Measurements from ENCODE around the gene TLE2.
"Not testable (repeated sequence)": the region's sequence is repeated elsewhere in the genome, so short reads cannot be mapped to it uniquely, and the experiment has no call there.

Gene TLE2

GRCh38 chr19:2977001-2977745, 51.9 kb downstream of the TLE2 start, which contains the start of gene TLE6:
TLE6 (plus strand) TSS chr19:2977564; CDS start chr19:2978234, 670 bp downstream.
- Histone ChIP-seq H3K27me3 (ENCODE audit: control insufficient read depth in 2 of 2, insufficient read depth in 2 of 2, low read length in 2 of 2) (no peaks in the 10 kb centered on the region), H3K4me1 (ENCODE audit: control insufficient read depth in 2 of 2, insufficient read depth in 2 of 2, low read length in 2 of 2) (peaks cover 11 to 25% of the 10 kb centered on the region in 2 donors), H3K36me3 (ENCODE audit: control insufficient read depth in 2 of 2, insufficient read depth in 2 of 2, low read length in 2 of 2) (no peaks in the 10 kb centered on the region), H3K27ac (ENCODE audit: low read depth in 2 of 2, low read length in 2 of 2) (peak within 1 kb of the TSS in 1 of 2 donors; percentile 16), H3K9ac (ENCODE audit: low read depth in 1 of 2, low read length in 2 of 2) (peak within 1 kb of the TSS; percentile 49 to 68), H3K9me3 (ENCODE audit: control insufficient read depth in 2 of 2, low read length in 2 of 2) (no peaks in the 10 kb centered on the region), H3K4me3 (ENCODE audit: low read length in 2 of 2) (peak within 1 kb of the TSS; percentile 63 to 85)

- Histone ChIP-seq H3K4me3 (ENCODE audit: low read length in 2 of 2) (peak overlapping the region; percentile 63 to 85), H3K36me3 (ENCODE audit: control insufficient read depth in 2 of 2, insufficient read depth in 2 of 2, low read length in 2 of 2) (no peaks in the 10 kb centered on the region), H3K27me3 (ENCODE audit: control insufficient read depth in 2 of 2, insufficient read depth in 2 of 2, low read length in 2 of 2) (no peaks in the 10 kb centered on the region), H3K4me1 (ENCODE audit: control insufficient read depth in 2 of 2, insufficient read depth in 2 of 2, low read length in 2 of 2) (peaks cover 11 to 27% of the 10 kb centered on the region in 2 donors), H3K9ac (ENCODE audit: low read depth in 1 of 2, low read length in 2 of 2) (peak overlapping the region; percentile 49 to 68), H3K27ac (ENCODE audit: low read depth in 2 of 2, low read length in 2 of 2) (no peak overlapping the region), H3K9me3 (ENCODE audit: control insufficient read depth in 2 of 2, low read length in 2 of 2) (no peaks in the 10 kb centered on the region)
Observed at GRCh38 chr19:2976609-2977000, 52.5 kb downstream of the TLE2 start.

GRCh38 chr19:2974342-2975041, 54.6 kb downstream of the TLE2 start:
- peak overlapping the region in 1 of 2 donors; percentile 37 for H3K27ac ChIP-seq (ENCODE audit: low read depth in 2 of 2, low read length in 2 of 2)
- H3K9ac ChIP-seq (ENCODE audit: low read depth in 1 of 2, low read length in 2 of 2): no peak overlapping the region
- peaks cover 11 to 29% of the 10 kb centered on the region in 2 donors for H3K4me1 ChIP-seq (ENCODE audit: control insufficient read depth in 2 of 2, insufficient read depth in 2 of 2, low read length in 2 of 2)
- no peaks in the 10 kb centered on the region for H3K36me3 ChIP-seq (ENCODE audit: control insufficient read depth in 2 of 2, insufficient read depth in 2 of 2, low read length in 2 of 2)
- H3K27me3 ChIP-seq (ENCODE audit: control insufficient read depth in 2 of 2, insufficient read depth in 2 of 2, low read length in 2 of 2): no peaks in the 10 kb centered on the region
- no peaks in the 10 kb centered on the region for H3K9me3 ChIP-seq (ENCODE audit: control insufficient read depth in 2 of 2, low read length in 2 of 2)
- H3K4me3 ChIP-seq (ENCODE audit: low read length in 2 of 2): no peak overlapping the region

GRCh38 chr19:2973229-2973628, 55.9 kb downstream of the TLE2 start:
- H3K4me3 ChIP-seq (ENCODE audit: low read length in 2 of 2): no peak overlapping the region
- no peaks in the 10 kb centered on the region for H3K27me3 ChIP-seq (ENCODE audit: control insufficient read depth in 2 of 2, insufficient read depth in 2 of 2, low read length in 2 of 2)
- H3K9ac ChIP-seq (ENCODE audit: low read depth in 1 of 2, low read length in 2 of 2): no peak overlapping the region
- H3K9me3 ChIP-seq (ENCODE audit: control insufficient read depth in 2 of 2, low read length in 2 of 2): no peaks in the 10 kb centered on the region
- H3K27ac ChIP-seq (ENCODE audit: low read depth in 2 of 2, low read length in 2 of 2): no peak overlapping the region
- H3K36me3 ChIP-seq (ENCODE audit: control insufficient read depth in 2 of 2, insufficient read depth in 2 of 2, low read length in 2 of 2): no peaks in the 10 kb centered on the region
- H3K4me1 ChIP-seq (ENCODE audit: control insufficient read depth in 2 of 2, insufficient read depth in 2 of 2, low read length in 2 of 2): peaks cover 11 to 34% of the 10 kb centered on the region in 2 donors

GRCh38 chr19:2970201-2970835, 58.8 kb downstream of the TLE2 start:
- H3K4me3 ChIP-seq (ENCODE audit: low read length in 2 of 2): no peak overlapping the region
- H3K9me3 ChIP-seq (ENCODE audit: control insufficient read depth in 2 of 2, low read length in 2 of 2): no peaks in the 10 kb centered on the region
- H3K36me3 ChIP-seq (ENCODE audit: control insufficient read depth in 2 of 2, insufficient read depth in 2 of 2, low read length in 2 of 2): no peaks in the 10 kb centered on the region
- H3K27me3 ChIP-seq (ENCODE audit: control insufficient read depth in 2 of 2, insufficient read depth in 2 of 2, low read length in 2 of 2): no peaks in the 10 kb centered on the region
- peaks cover 0 to 16% of the 10 kb centered on the region in 2 donors for H3K4me1 ChIP-seq (ENCODE audit: control insufficient read depth in 2 of 2, insufficient read depth in 2 of 2, low read length in 2 of 2)
- H3K9ac ChIP-seq (ENCODE audit: low read depth in 1 of 2, low read length in 2 of 2): no peak overlapping the region
- H3K27ac ChIP-seq (ENCODE audit: low read depth in 2 of 2, low read length in 2 of 2): no peak overlapping the region

- Histone ChIP-seq H3K9ac (ENCODE audit: low read depth in 1 of 2, low read length in 2 of 2) (peak overlapping the region in 1 of 2 donors; percentile 38), H3K4me3 (ENCODE audit: low read length in 2 of 2) (no peak overlapping the region), H3K27ac (ENCODE audit: low read depth in 2 of 2, low read length in 2 of 2) (peak overlapping the region; percentile 10 to 55), H3K4me1 (ENCODE audit: control insufficient read depth in 2 of 2, insufficient read depth in 2 of 2, low read length in 2 of 2) (peaks cover 0 to 10% of the 10 kb centered on the region in 2 donors), H3K27me3 (ENCODE audit: control insufficient read depth in 2 of 2, insufficient read depth in 2 of 2, low read length in 2 of 2) (no peaks in the 10 kb centered on the region), H3K36me3 (ENCODE audit: control insufficient read depth in 2 of 2, insufficient read depth in 2 of 2, low read length in 2 of 2) (no peaks in the 10 kb centered on the region), H3K9me3 (ENCODE audit: control insufficient read depth in 2 of 2, low read length in 2 of 2) (no peaks in the 10 kb centered on the region)
Observed at GRCh38 chr19:2969104-2969504, 60.0 kb downstream of the TLE2 start.

- peaks cover 0 to 10% of the 10 kb centered on the region in 2 donors for H3K4me1 ChIP-seq (ENCODE audit: control insufficient read depth in 2 of 2, insufficient read depth in 2 of 2, low read length in 2 of 2)
- H3K9ac ChIP-seq (ENCODE audit: low read depth in 1 of 2, low read length in 2 of 2): no peak overlapping the region
- H3K9me3 ChIP-seq (ENCODE audit: control insufficient read depth in 2 of 2, low read length in 2 of 2): no peaks in the 10 kb centered on the region
- no peaks in the 10 kb centered on the region for H3K27me3 ChIP-seq (ENCODE audit: control insufficient read depth in 2 of 2, insufficient read depth in 2 of 2, low read length in 2 of 2)
- H3K36me3 ChIP-seq (ENCODE audit: control insufficient read depth in 2 of 2, insufficient read depth in 2 of 2, low read length in 2 of 2): no peaks in the 10 kb centered on the region
- H3K27ac ChIP-seq (ENCODE audit: low read depth in 2 of 2, low read length in 2 of 2): no peak overlapping the region
- no peak overlapping the region for H3K4me3 ChIP-seq (ENCODE audit: low read length in 2 of 2)
Observed at GRCh38 chr19:2967972-2968371, 61.1 kb downstream of the TLE2 start.

GRCh38 chr19:2964874-2965273, 64.2 kb downstream of the TLE2 start:
- H3K4me3 ChIP-seq (ENCODE audit: low read length in 2 of 2): no peak overlapping the region
- H3K36me3 ChIP-seq (ENCODE audit: control insufficient read depth in 2 of 2, insufficient read depth in 2 of 2, low read length in 2 of 2): no peaks in the 10 kb centered on the region
- no peak overlapping the region for H3K27ac ChIP-seq (ENCODE audit: low read depth in 2 of 2, low read length in 2 of 2)
- H3K9ac ChIP-seq (ENCODE audit: low read depth in 1 of 2, low read length in 2 of 2): no peak overlapping the region
- H3K9me3 ChIP-seq (ENCODE audit: control insufficient read depth in 2 of 2, low read length in 2 of 2): no peaks in the 10 kb centered on the region
- H3K27me3 ChIP-seq (ENCODE audit: control insufficient read depth in 2 of 2, insufficient read depth in 2 of 2, low read length in 2 of 2): no peaks in the 10 kb centered on the region
- H3K4me1 ChIP-seq (ENCODE audit: control insufficient read depth in 2 of 2, insufficient read depth in 2 of 2, low read length in 2 of 2): peaks cover 0 to 6% of the 10 kb centered on the region in 2 donors

- H3K9me3 ChIP-seq (ENCODE audit: control insufficient read depth in 2 of 2, low read length in 2 of 2); H3K4me3 ChIP-seq (ENCODE audit: low read length in 2 of 2); H3K27ac ChIP-seq (ENCODE audit: low read depth in 2 of 2, low read length in 2 of 2); H3K9ac ChIP-seq (ENCODE audit: low read depth in 1 of 2, low read length in 2 of 2); H3K36me3 ChIP-seq (ENCODE audit: control insufficient read depth in 2 of 2, insufficient read depth in 2 of 2, low read length in 2 of 2); H3K4me1 ChIP-seq (ENCODE audit: control insufficient read depth in 2 of 2, insufficient read depth in 2 of 2, low read length in 2 of 2); H3K27me3 ChIP-seq (ENCODE audit: control insufficient read depth in 2 of 2, insufficient read depth in 2 of 2, low read length in 2 of 2): not testable (repeated sequence)
Observed at GRCh38 chr19:2963631-2964030, 65.4 kb downstream of the TLE2 start.

GRCh38 chr19:2963122-2963521, 66.0 kb downstream of the TLE2 start:
- Histone ChIP-seq H3K9ac (ENCODE audit: low read depth in 1 of 2, low read length in 2 of 2) (no peak overlapping the region), H3K9me3 (ENCODE audit: control insufficient read depth in 2 of 2, low read length in 2 of 2) (no peaks in the 10 kb centered on the region), H3K27ac (ENCODE audit: low read depth in 2 of 2, low read length in 2 of 2) (no peak overlapping the region), H3K4me3 (ENCODE audit: low read length in 2 of 2) (no peak overlapping the region), H3K27me3 (ENCODE audit: control insufficient read depth in 2 of 2, insufficient read depth in 2 of 2, low read length in 2 of 2) (no peaks in the 10 kb centered on the region), H3K36me3 (ENCODE audit: control insufficient read depth in 2 of 2, insufficient read depth in 2 of 2, low read length in 2 of 2) (no peaks in the 10 kb centered on the region), H3K4me1 (ENCODE audit: control insufficient read depth in 2 of 2, insufficient read depth in 2 of 2, low read length in 2 of 2) (no peaks in the 10 kb centered on the region)

Data from mucosa of rectum (tissue), 2 donors.